Hippocampal formation (tissue), 2 donors: ENCODE measurements around the gene EMX1.
A peak's percentile ranks its signal among the peaks of the same experiment; 100 is the strongest.

Experiments used
- DNase-seq, 2 donors: peaks; one replicate each; lab custom pipeline; 2025; lab: John Stamatoyannopoulos, UW

The EMX1 gene

DNA sequence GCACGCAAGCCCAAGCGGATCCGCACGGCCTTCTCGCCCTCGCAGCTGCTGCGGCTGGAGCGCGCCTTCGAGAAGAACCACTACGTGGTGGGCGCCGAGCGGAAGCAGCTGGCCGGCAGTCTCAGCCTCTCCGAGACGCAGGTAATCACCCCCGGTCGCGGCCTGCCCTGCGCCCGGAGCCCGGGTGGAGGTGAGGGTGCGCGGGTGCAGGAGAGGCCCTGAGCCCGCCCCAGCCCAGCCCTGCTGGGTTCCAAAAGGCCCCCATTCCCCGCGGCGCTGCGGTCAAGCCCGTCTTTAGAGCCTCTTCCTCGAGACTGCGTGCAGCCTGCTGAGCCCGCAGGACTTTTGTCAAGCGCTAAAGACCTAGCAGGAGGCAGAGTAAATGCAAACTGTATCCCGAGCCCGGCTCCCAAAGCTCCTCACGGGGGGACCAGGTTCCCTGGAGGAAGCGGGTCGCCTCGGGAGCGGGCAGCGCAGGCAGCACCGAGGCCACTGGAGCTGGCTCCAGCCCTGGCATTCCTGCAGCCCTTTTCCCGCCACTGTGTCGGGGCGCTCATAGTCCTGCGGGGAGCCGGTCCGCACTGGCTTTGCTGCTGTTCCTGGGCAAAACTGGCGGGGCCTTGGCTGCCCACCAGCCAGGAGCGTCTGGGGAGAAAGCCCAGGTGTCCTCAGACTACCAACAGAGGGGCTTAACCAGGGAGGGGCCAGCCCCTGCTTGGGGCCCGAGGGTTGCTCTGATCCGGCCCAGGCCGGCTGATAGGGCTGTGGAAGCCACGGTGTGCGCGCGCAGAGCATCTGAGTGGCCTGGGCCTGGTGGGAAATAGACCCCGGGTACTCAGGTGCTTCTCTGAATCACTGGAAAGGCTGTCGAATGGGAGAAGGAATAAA, 7.3 kb downstream of the EMX1 start:
- no peak for DNase-seq

DNA sequence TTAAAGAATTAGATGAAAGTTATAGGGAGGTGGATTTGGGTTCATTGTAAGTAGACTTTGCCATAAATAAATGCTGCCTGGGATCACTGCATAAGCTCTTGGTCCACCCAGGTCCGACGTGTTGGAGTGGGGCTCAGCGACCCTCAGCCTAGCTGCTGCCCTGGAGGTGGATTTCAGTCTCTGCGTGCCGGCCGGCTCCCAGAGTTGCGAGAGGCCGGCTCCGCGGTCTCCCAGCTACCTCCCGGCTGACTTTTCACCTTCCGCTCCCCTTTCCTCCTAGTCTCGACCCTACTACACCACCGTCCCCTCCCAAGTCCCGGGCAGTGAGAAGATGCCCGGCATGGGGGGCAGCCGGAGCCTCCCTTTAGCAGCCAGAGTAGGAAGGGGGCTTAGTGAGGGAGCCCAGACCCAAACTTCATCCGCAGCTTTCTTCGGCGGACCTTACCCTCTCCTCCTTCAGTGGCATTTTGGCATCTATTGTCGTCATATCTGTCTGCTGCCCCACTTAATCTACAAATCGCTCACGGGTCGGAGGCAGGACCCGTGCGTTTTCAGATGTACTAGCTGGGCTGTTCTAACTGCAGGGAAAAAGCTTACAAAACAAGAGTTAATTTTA, 8.1 kb downstream of the EMX1 start:
- DNase-seq: no peak

DNA sequence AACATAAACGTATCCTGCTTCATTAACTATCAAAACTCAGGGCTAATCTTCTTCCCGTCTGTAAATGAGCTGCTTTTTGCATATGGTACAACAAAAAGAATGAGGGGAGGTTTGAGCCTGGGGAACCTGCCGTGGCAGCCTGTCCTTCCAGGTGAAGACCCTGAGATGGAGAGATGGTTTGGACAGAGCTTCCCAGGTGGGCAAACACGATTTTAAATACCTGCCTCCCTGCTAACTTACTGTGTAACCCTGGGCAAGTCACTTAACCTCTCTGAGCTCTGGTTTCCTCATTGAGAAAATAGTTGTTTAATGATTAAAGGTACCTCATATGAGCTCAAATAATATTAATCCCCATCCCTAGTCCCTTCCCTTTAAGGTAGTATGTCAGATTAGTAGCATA, 9.0 kb downstream of the EMX1 start:
- DNase-seq: no peak

DNA sequence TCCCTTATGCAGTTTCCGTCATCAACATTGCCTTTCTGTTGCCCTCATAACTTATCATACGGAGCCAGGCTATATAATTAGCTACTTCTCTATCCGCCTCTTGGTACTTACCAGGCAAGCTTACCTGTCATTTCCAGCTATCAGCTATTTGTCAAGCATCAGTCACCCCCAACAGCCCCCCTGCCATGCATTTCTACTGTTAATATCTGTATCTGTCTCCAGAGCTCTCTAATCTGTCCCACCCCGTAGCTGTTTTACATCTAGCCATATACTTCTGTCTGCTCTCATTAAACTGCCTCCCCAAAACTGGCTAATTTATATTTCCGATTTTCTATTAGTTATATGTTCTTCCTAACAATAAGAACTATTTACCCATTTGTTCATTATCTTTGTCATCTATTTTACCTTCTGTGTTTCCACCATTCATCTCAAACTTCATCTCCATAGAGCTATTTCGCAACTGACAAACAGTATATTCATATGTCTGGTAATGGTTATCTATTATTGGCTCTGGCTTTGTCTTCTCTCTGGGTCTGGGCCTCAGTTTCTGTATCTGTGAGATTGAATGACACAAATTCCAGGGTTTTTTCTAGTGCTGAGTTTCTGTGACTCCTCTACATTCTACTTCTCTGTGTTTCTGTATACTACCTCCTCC, 9.6 kb downstream of the EMX1 start:
- DNase-seq: no peak

DNA sequence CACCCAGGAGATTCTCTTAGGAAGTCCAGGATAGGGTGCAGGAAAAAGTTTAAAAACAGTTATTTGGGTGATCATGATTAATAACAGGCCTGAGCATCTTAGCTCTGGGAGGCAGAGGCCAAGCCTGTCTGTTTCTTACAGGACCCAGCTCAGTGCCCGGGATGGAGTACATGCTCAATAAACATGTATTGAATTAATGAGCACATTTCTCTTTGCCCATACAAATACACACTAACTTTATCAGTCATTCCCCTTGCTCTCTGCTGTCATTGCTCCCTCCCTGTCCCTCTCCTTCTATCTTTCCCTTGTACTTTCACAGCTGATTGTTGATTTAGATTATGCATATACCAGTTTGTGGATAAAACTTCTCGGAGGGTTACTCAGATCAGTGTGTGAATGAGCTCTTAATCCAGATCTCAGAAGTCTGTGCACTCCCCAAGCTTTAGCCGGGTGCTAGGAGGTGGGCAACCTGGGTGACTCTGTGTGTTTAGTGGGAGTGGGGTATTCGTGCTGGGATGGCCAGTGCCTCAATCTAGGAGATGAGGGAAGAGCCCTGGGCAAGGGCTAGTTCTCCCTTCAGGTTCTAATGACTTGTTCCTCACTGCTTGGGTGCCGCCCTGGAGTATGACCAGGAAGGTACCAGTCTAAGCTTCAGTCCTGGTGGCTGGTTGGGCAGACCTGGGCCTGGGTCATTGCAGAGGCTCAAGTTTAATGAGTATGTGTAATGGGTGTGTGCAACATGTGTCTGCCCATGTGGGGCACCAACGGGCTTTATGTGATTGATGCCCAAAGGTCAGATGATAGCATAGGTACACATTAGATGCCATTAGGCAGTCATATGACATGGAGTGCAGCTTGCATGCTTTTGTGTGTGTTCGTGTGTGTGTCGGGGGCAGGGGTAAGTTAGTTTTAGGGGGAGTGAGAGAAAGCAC, 10.6 kb downstream of the EMX1 start:
- no peak for DNase-seq

DNA sequence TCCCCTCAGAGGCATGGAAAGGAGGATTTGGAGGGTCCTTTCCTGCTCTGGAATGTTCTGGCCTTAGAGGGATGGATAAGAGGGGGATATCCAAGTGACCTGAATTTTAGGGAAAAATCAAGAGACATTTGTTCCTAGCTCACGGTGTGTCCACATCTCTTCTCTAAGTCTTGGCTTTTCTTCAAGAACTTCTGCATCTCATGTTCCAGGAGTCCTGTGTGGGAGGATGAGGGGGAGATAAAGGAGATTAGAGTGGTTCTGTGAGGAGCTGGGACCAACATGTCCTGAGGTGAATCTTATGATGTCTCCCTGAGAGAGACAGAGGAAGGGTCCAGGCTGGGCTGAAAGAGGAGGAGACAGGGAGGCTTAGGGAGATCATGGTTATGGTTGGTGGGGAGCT, 11.7 kb downstream of the EMX1 start:
- no peak for DNase-seq

DNA sequence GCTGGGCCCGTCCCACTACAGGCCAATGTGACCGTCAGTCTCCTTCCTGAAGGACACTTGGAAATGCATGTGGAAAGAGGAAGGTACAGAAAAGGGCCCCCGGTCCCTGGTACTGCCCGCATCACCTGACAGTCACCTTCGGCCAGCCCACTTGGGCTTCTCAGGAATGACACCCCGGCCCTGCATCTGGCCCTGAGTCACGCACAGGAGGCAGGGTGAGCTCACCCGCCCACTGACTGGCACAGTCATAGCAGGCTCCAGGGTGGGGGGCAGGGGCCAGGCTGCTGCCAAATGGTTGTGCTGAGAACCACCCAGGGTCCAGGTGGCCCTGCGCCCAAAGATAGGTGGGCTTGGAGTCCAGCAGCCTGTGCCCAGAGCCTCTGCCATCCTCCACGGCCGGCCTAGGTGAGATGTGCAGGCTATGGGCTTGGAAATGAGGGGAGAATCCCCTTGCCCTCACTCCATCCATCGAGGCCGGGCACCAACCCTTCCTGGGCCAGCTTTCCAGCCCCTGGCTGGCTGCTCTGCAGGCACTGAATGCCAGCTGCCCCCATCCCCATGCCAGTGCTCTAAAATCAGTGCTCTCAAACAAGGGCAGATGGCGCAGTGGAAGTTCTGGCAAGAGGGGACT, 14.1 kb downstream of the EMX1 start:
- no peak for DNase-seq

DNA sequence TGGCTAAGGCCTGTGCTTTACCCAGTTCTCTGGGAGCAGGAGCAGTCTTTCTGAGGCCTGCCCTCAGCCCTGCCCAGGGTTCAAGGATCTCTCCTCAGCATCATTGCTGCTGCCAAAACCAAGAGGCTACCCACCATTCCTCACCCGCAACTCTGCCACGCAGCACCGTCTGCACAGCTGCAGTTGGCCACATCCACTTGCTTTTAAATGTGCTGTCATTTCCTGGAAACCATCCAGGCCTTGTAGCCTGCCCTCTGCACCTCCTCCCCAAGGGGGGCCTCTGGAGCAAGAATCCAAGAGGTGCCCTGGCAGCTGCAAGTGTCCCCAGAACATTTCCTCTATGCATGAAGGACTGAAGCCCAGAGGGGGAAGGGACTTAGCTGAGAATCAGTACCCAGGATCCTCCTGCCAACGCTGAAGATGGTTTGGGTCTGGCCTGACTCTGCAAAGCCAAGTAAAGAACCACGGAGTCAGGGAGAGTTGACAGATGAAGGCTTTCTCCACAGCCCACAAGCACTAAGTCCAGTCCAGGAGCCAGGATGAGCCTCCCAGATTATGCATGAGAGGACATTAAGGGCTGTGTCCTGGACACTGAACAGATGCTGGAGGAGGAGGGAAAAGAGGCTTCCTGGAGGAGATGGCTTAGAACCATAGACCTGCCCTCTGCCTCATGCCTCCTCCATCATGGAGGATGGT, 14.9 kb downstream of the EMX1 start:
- no peak for DNase-seq

DNA sequence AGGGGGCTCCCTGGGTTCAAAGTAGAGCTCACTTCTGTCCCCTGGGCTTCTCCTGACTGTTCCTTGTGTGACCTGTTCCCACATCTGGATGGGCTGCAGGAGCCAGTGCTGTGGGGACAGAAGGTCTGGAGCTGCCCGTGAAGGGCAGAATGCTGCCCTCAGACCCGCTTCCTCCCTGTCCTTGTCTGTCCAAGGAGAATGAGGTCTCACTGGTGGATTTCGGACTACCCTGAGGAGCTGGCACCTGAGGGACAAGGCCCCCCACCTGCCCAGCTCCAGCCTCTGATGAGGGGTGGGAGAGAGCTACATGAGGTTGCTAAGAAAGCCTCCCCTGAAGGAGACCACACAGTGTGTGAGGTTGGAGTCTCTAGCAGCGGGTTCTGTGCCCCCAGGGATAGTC, 15.5 kb downstream of the EMX1 start:
- DNase-seq: no peak

DNA sequence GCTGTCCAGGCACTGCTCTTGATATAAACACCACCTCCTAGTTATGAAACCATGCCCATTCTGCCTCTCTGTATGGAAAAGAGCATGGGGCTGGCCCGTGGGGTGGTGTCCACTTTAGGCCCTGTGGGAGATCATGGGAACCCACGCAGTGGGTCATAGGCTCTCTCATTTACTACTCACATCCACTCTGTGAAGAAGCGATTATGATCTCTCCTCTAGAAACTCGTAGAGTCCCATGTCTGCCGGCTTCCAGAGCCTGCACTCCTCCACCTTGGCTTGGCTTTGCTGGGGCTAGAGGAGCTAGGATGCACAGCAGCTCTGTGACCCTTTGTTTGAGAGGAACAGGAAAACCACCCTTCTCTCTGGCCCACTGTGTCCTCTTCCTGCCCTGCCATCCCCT, 15.9 kb downstream of the EMX1 start:
- DNase-seq: no peak

DNA sequence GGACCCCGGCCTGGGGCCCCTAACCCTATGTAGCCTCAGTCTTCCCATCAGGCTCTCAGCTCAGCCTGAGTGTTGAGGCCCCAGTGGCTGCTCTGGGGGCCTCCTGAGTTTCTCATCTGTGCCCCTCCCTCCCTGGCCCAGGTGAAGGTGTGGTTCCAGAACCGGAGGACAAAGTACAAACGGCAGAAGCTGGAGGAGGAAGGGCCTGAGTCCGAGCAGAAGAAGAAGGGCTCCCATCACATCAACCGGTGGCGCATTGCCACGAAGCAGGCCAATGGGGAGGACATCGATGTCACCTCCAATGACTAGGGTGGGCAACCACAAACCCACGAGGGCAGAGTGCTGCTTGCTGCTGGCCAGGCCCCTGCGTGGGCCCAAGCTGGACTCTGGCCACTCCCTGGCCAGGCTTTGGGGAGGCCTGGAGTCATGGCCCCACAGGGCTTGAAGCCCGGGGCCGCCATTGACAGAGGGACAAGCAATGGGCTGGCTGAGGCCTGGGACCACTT, 16.4 kb downstream of the EMX1 start:
- no peak for DNase-seq

DNA sequence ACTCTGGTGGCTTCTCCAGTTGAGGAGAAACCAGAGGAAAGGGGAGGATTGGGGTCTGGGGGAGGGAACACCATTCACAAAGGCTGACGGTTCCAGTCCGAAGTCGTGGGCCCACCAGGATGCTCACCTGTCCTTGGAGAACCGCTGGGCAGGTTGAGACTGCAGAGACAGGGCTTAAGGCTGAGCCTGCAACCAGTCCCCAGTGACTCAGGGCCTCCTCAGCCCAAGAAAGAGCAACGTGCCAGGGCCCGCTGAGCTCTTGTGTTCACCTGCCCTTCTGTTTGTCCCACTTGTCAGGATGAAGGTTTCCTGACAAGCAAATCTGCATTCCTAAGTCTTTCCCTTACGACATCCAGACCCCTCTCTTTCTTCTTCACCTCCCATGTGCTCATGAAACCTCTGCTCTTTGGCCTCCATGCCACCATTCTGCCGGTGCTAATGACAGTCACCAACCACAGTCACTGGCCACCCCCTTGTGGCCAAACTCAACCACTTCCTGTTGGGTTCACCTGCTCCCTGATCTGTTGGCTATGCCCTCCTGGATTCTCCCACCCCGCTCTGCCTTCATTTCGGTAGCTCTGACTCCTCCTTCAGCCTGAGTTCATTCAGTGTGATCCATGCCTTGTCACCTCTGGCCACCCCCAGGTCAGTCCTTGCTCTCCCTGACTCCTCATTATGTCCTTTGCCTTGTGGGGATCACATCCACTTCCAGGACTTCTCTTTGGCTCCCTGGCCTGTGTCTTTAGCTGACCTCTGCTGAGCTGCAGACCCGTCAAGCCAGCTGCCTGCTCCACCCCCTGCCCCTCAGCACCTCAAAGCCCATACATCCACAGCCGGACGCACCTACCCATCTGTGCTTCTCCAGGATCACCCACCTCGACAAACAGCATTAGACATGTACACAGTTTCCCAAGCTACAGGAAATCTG, 17.6 kb downstream of the EMX1 start:
- no peak for DNase-seq

DNA sequence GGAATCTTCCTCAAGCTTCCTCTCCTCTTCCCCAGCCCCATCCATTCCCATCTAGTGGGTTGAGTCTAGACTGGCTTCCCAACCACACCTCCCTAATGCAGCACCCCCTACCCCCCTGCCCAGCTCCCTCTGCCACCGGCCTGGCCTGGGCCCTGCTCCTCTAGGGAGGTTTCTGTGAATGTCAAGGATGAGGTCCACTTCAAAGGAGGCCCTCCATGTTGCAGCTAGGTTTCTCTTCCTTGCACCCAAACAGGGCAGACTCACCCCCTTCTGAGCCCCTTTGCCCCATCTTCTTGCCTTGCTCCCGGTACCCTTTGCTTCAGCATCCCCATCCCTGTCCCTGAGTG, 18.3 kb downstream of the EMX1 start:
- no peak for DNase-seq

DNA sequence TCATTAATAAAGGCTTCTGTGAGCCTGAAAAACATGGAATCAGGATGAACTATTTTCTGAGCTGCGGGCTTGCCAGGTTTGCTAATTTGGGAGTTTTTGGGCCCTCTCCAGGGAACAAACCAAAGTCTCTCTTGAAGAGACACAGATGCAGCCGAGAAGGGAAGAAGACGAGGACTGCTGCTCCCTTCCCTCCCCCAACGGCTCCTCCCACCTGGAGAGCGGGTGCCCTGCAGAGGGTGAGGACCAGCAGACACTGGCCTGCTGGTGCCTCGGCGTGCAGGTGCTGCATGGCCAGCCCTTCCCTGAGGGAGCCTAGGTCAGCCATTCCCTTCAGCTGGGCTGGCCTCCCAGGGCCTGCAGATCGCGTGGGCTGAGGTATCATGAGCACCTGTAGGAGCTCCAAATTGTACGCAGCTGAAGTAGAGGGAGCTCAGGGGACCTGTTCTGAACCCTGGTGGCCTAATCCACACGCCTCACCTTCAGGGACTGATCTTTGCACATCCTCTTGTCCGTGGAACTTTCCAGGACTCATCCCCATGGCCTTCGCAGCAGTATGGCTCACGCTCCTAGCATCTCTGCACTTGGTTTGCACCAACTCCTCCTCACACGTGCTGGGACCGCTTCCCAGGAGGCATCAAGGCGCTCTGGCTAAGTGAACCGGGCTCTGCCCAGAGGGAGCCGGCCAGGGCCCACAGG, 19.5 kb downstream of the EMX1 start:
- DNase-seq: peak in 1 of 2 donors; percentile 32

DNA sequence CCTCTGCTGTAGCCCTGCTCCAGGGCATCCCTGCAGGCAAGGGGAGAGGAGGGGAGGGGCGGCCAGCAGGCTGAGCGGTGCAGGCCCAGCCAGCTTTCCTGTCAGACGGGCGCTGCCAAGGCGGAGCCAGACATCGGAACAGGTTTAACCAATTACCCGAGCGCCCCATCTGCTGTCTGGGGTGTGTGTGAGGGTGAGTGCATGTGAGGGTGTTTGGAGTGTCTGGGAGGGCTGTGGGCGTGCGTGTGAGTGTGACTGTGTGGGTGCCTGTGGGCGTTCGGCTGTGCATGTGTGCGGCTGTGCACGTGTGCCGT, 20.0 kb downstream of the EMX1 start:
- DNase-seq: no peak

DNA sequence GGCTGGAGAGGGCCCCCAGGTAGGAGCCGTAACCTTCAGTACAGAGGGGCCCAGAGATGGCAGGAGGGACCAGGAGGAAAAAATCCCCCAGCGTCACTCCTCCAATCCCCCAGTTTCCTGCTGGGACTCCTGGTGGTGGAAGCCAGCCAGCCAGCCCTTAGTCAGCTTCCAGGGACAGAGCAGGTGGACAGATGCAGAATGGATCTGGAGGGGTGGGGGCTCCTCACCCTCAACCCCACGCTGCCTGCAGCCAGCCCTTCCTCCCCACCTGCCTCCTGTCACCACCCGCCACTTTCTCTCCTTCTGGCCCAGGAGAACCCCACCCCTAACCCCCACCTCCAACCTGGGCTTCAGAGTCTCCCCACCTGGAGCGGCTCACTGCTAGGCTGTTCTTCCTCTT, 21.1 kb downstream of the EMX1 start:
- DNase-seq: no peak

DNA sequence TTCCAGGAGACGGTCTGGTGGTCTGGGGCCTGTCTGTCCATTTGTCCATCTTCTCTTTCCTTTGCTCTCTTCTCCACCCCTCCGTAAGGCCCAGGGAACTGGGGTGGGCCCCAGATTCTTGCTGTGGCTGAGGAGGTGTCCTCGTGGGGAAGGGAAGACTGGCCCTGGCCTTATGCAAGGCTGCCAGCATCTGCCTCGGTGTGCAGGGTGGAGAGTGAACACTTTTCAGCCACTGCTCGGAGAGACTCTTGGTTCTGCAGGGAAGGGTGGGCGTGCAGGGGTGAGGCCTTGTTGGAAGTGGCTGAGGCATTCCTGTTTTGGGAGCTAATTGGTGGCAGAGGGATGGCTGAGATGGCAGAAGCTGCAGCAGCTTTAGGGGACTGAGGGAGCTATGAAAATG, 23.0 kb downstream of the EMX1 start:
- no peak for DNase-seq

DNA sequence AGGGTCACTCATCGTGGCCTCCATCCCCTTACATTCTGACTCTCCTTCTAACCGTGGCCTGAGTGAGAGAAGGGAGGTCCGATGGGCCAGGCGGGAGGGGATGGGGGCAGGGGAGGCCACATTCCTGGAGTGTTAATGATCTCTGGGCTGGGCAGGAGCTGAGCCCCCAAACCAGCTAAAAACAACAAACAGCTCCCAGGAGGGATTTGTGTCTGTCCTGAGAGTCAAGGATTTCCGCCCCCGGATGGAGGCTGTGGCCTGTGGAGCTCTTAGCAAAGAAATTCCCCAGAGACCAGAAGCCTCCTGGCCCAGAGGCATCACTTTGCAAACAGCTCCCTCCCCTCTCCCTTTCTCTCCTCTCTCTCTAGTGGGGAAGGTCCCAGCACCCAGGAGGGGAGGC, 23.5 kb downstream of the EMX1 start:
- DNase-seq: no peak

DNA sequence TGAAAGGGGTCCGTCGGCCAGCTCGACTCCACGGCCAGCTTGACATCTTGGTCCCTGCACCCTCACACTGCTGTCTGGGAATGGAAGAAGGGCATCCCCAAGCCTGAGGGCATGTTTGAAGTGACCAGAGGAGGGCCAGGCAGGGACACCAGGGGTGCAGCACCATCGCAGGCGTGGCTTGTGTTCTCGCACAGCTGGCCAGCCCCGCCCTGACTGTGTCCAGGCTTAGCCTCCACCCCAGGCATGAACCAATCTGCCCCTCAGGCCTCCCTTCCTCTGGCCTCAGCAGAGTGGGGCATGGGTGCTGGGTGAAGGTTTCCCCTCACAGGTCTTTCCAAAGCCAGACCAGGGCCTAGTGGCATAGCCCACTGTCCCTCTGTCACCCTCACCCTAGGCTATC, 25.0 kb downstream of the EMX1 start:
- DNase-seq: no peak
